Placental pericyte (primary cell): ENCODE results near the gene BAZ1A. TPM values are rescaled to one million over a fixed set of nuclear protein-coding genes. Genes with fewer than 3 reads are reported as not detected.

Experiments used
- small RNA-seq: library from RNA; depleted of rRNA; stranded (forward); fragments of <200 nt; gene quantifications from one replicate; pipeline ENCODE3, GENCODE V24; 2012; ENCODE audit warnings: low replicate concordance
- total RNA-seq: library from RNA; depleted of rRNA; stranded (reverse); fragments of >200 nt; gene quantifications from 2 replicates; pipeline ENCODE4 v1.2.3, GENCODE V29; 2012

The BAZ1A gene, protein sequence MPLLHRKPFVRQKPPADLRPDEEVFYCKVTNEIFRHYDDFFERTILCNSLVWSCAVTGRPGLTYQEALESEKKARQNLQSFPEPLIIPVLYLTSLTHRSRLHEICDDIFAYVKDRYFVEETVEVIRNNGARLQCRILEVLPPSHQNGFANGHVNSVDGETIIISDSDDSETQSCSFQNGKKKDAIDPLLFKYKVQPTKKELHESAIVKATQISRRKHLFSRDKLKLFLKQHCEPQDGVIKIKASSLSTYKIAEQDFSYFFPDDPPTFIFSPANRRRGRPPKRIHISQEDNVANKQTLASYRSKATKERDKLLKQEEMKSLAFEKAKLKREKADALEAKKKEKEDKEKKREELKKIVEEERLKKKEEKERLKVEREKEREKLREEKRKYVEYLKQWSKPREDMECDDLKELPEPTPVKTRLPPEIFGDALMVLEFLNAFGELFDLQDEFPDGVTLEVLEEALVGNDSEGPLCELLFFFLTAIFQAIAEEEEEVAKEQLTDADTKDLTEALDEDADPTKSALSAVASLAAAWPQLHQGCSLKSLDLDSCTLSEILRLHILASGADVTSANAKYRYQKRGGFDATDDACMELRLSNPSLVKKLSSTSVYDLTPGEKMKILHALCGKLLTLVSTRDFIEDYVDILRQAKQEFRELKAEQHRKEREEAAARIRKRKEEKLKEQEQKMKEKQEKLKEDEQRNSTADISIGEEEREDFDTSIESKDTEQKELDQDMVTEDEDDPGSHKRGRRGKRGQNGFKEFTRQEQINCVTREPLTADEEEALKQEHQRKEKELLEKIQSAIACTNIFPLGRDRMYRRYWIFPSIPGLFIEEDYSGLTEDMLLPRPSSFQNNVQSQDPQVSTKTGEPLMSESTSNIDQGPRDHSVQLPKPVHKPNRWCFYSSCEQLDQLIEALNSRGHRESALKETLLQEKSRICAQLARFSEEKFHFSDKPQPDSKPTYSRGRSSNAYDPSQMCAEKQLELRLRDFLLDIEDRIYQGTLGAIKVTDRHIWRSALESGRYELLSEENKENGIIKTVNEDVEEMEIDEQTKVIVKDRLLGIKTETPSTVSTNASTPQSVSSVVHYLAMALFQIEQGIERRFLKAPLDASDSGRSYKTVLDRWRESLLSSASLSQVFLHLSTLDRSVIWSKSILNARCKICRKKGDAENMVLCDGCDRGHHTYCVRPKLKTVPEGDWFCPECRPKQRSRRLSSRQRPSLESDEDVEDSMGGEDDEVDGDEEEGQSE (N-terminal part only)
- 14.7 and 44.5 TPM in 2 replicates for total RNA-seq

DNA sequence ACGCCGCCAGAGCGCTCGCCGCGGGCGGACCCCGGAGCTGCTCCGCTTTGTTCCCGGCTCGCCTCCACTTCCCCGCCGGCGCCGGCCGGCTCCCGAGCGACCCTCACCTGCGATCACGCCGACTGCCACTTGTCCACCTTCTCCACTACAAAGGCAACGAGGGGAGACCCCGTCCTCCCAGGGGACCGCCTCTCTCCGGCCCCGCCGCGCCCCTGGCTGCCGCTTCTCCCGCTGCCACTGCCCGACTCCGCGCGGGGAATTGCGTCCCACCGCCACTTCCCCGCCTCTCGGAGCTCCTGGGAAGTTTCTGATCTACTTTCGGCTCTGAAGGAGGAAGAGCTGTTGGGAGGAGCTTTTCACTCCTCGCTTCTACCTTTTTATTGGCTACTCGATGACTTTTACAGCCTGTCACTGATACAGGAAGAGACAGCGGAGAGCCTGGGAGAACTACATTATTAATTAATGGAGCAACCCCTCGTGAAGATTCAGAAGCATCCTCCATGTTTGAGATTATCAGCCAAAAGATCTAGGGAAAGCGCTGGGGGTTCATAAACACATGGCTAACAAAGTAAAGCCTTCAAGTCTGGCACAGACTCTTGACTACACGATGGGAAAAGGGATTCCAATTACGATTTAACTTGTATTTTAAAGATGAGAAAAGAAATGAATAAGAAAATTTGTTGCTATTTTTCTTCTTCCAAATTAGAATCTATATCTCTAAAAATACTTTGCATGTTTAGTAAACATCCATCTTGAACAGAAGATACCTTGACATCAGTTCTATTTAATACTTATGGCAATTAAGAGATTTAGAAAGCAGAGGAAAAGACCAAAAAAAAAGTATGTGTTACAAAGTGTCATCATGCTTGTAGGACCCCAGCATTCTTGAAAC lies at the start of gene BAZ1A:
Gene BAZ1A, minus strand, starts transcription at position 330 of the 892 bp plus-strand sequence. CDS start 756 bp downstream, outside the sequence.

DNA sequence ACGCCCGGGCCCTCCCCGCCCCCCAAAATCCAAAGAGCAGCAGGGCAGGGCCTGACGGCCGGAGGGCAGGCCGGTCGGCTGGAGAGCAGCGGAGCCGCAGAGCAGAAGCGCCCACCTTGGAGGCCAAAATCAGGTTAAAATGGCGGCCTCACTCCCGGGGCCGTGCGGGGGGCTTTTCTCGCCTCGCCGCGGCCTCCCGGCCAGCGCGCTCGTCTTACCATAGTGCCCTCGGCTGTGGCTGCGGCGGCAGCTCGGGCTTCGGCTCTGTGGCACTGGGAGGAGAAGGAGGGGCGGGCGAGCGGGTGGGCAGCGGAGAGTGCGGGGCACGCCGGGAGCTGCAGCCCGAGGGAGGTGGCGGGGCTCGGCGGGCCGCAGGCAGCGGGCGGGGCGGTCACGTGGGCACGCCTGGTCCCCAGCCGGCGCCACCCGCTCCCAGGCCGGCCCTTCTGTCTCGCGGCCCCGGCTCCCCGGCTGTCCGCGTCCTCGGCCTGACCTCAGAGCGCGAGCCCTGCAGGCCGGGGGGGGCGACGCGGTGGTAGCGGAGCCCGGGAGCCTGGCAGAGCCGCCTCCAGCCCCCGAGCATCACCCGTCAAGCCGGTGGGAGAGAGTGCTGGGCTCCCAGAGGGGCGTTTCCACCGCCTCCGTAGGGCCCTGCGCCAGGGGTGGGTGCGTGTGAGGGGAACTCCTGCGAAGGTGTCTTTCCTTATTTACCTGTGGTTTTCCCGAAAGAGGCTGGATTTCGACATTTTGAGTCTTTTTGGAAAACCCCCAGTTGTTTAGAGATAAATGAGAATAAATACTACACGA lies 160.6 kb downstream of the BAZ1A start, which contains the start of gene CFL2:
Gene CFL2, minus strand, starts transcription at position 274 of the 807 bp plus-strand sequence. Its CDS starts 53 bp downstream, at position 221.

Small RNA genes within 50 kb of the gene (small RNA-seq; reads per million reads assigned to genes)
- gene AL121603.1 (not detected), gene RNU7-41P (0.13 reads per million)

Other genes starting within 250 kb of the BAZ1A start
- 142 and 165 TPM in 2 replicates for gene SNX6, start 245.2 kb downstream of the BAZ1A start, total RNA-seq
- gene CFL2, start 160.8 kb downstream of the BAZ1A start, total RNA-seq: 82.7 and 118 TPM in 2 replicates
- 83.2 and 89.7 TPM in 2 replicates for gene SRP54, start 107.6 kb upstream of the BAZ1A start, total RNA-seq
- 34.6 and 38.7 TPM in 2 replicates for gene FAM177A1, start 170.9 kb upstream of the BAZ1A start, total RNA-seq
- gene PPP2R3C, start 246.6 kb upstream of the BAZ1A start, total RNA-seq: 36.9 and 37.9 TPM in 2 replicates
- 25.2 and 44.5 TPM in 2 replicates for gene PRORP, start 247.2 kb upstream of the BAZ1A start, total RNA-seq